GM12801 (cell line): ENCODE data around the gene ABHD2.

Experiments used
- CTCF ChIP-seq: IDR thresholded peaks from one replicate; pipeline ENCODE4 v1.5.1; 2011; ENCODE audit warnings: control low read depth; ENCODE audit not compliant: insufficient read length; ENCODE audit errors: extremely low read depth

Gene ABHD2

GRCh38 chr15:89248584-89248983 lies 160.3 kb downstream of the ABHD2 start:
- no peak for TF ChIP-seq CTCF
